D721Med (cell line): ENCODE data around the gene CCDC146.
A peak's percentile ranks its signal among the peaks of the same experiment; 100 is the strongest.
"Not testable (repeated sequence)": the region's sequence is repeated elsewhere in the genome, so short reads cannot be mapped to it uniquely, and the experiment has no call there.

Experiments
- DNase-seq: peaks from one replicate; pipeline ENCODE4 v3.0.0; 2011; ENCODE audit warnings: low spot score; ENCODE audit not compliant: insufficient read length
- FAIRE-seq: peaks from 2 replicates; lab custom pipeline; 2011; peaks lifted over from hg19 to GRCh38; lab: Jason Lieb, UNC

CCDC146 gene, protein sequence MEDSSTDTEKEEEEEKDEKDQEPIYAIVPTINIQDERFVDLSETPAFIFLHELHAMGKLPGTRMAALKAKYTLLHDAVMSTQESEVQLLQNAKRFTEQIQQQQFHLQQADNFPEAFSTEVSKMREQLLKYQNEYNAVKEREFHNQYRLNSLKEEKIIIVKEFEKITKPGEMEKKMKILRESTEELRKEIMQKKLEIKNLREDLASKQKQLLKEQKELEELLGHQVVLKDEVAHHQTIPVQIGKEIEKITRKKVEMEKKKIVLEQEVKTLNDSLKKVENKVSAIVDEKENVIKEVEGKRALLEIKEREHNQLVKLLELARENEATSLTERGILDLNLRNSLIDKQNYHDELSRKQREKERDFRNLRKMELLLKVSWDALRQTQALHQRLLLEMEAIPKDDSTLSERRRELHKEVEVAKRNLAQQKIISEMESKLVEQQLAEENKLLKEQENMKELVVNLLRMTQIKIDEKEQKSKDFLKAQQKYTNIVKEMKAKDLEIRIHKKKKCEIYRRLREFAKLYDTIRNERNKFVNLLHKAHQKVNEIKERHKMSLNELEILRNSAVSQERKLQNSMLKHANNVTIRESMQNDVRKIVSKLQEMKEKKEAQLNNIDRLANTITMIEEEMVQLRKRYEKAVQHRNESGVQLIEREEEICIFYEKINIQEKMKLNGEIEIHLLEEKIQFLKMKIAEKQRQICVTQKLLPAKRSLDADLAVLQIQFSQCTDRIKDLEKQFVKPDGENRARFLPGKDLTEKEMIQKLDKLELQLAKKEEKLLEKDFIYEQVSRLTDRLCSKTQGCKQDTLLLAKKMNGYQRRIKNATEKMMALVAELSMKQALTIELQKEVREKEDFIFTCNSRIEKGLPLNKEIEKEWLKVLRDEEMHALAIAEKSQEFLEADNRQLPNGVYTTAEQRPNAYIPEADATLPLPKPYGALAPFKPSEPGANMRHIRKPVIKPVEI

GRCh38 chr7:77121860-77122681 lies at the start of gene CCDC146:
Gene CCDC146 (plus strand): TSS chr7:77122615. CDS start chr7:77167669, 45,054 bp downstream.
- DNase-seq: peak; percentile 21
- FAIRE-seq: not testable (repeated sequence)

- FAIRE-seq, DNase-seq: not testable (repeated sequence)
These were observed 47.5 kb upstream of the CCDC146 start for GRCh38 chr7:77074786-77075396.

GRCh38 chr7:77077060-77077459 lies 45.4 kb upstream of the CCDC146 start:
- not testable (repeated sequence) for DNase-seq, FAIRE-seq

- FAIRE-seq, DNase-seq: not testable (repeated sequence)
These were observed 43.3 kb upstream of the CCDC146 start for GRCh38 chr7:77079112-77079511.

DNA sequence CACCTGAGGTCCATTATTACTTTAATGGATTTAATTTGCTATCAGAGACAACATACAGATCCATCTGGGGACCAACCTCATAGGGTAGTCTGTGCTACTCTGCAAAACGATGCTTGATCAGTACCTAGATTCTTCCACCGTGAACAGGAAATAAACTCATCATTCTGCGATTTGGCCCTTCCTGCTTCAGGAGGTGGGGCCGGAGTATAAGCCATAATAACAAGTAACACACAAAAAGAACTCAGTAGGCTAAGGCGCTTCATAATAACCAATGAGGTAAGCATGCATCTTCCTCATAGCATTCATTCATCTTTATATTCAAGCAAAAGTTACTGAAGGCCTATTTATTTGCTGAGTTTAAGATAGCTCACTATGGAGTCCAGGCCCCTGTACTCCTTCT lies 42.8 kb upstream of the CCDC146 start:
- FAIRE-seq: not testable (repeated sequence)

DNA sequence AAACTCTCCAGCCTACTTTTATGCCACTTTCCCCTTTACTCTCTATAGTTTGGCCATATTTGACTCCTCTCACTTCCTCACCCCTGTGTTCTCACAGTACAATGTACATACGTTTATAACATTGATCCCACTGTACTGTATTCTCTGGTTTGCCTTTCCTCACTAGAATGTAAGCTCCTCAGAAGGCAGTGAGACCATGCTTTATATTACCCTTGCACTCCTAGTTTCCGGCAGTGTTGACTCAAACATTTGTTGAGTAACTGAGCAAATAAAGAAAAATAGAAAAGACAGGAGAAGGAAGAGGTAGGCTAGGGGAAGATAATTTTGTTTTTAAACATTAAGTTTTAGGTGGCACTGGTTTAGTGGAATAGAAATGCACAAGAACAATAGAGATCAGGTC lies 42.2 kb upstream of the CCDC146 start:
- not testable (repeated sequence) for FAIRE-seq

More for the DNA sequence above, 42.8 kb upstream of the CCDC146 start:
- not testable (repeated sequence) for DNase-seq

DNA sequence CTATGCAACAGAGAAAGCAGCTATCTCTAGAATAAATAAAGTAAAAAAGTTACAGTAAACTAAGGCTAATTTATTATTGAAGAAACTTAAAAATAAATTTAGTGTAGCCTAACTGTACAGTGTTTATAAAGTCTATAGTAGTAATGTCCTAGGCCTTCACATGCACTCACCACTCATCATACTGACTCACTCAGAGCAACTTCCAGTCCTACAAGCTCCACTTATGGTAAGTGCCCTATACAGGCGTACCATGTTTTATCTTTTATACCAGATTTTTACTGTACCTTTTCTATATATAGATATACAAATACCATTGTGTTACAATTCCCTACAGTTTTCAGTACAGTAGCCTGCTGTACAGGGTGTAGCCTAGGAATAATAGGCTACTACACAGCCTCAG lies 40.2 kb upstream of the CCDC146 start:
- not testable (repeated sequence) for DNase-seq, FAIRE-seq

More for the DNA sequence above, 42.2 kb upstream of the CCDC146 start:
- DNase-seq: not testable (repeated sequence)

DNA sequence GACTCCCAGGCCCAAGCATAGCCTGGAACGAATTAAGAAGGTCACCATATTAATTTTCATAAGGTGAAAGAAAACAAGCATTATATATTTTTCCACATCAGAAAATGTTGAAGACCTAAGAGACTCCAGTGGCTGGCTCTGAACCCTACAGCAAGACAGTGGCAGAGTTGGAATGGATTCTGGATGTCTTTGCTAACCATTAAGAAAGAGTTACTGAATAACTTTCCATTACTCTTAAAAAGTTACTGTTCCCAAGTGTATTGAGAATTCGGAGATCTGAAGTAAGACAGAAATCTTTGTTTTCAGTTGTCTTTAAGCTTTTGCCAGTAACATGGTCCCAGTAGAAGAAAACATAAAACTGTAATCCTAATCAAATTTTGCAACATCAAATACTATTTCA lies 30.1 kb upstream of the CCDC146 start:
- not testable (repeated sequence) for DNase-seq, FAIRE-seq

- FAIRE-seq, DNase-seq: not testable (repeated sequence)
These were observed 21.9 kb upstream of the CCDC146 start for GRCh38 chr7:77100501-77100900.

DNA sequence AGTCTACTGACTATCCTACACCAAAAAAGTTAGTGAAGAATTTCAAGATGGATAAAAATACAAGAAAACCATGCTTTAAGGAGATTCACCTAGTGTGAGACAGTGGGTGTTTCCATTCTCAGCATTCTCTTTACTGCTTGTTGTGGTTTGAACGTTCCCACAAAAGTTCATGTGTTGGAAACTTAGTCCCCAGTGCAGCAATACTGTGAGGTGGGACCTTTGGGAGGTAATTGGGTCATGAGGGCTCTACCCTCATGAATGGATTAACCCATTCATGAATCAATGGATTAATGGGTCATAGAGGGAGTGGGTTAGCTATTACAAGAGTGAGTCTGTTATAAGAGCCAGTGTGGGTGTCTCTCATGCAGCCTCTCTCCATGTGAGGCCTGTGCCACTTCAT lies 21.2 kb upstream of the CCDC146 start:
- not testable (repeated sequence) for FAIRE-seq, DNase-seq

DNA sequence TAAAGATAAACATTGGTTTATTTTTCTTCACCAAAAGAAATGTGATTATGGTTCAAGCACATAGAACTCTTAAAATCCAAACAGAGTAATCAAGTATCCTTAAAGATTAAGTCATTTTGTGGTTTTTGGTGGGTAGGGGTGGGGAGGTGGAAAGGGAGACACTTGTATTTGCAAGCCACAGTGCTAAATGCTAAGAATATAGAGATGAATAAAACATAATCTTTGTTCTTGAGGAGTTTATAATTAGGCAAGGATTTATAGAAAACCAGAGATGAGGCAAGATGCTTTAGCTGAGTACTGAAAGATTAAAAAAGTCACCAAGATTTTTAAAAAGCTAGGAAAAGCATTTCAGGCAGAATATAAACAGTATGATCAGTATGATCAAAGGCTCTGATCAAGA lies 19.7 kb upstream of the CCDC146 start:
- not testable (repeated sequence) for DNase-seq
- FAIRE-seq: peak; percentile 90

GRCh38 chr7:77105904-77106303 lies 16.5 kb upstream of the CCDC146 start:
- FAIRE-seq: peak; percentile 48

GRCh38 chr7:77107659-77108058 lies 14.8 kb upstream of the CCDC146 start:
- DNase-seq, FAIRE-seq: not testable (repeated sequence)

More at GRCh38 chr7:77105904-77106303, 16.5 kb upstream of the CCDC146 start:
- not testable (repeated sequence) for DNase-seq

GRCh38 chr7:77108362-77108761 lies 14.1 kb upstream of the CCDC146 start:
- not testable (repeated sequence) for DNase-seq, FAIRE-seq
